Testis (tissue), 2 donors: ENCODE measurements around the gene LPCAT3.

ENCODE experiments used
- CTCF ChIP-seq, 3 experiments: fragments of 450-650 bp in 2 of 3; fragments of 200-600 bp in 1 of 3; sonication (generic) in 1 of 3; IDR thresholded peaks; one replicate each; pipeline ENCODE4 v1.5.1; 2016 to 2019; ENCODE audit warnings: antibody characterized with exemption in 3 of 3, mild to moderate bottlenecking in 2 of 3, moderate library complexity in 1 of 3
- POLR2A ChIP-seq: fragments of 450-650 bp; IDR thresholded peaks from one replicate; pipeline ENCODE4 v1.6.1; 2017; ENCODE audit warnings: antibody characterized with exemption, mild to moderate bottlenecking, moderate library complexity

GRCh38 chr12:6943722-6944380 lies 74.4 kb downstream of the LPCAT3 start, which contains the start of the genes C12orf57 and RNU7-1:
- peak in 1 of 3 experiments; percentile 4 for TF ChIP-seq CTCF (IDR thresholded peaks at IDR 0.05)
- peak; percentile 55 for TF ChIP-seq POLR2A
